ENCODE data around the gene MCTP2. TPM values are rescaled to one million over a fixed set of nuclear protein-coding genes. Genes with fewer than 3 reads are reported as not detected.

The MCTP2 gene
- total RNA-seq, 1 donor from 2014 or later, result 4.8 TPM

DNA sequence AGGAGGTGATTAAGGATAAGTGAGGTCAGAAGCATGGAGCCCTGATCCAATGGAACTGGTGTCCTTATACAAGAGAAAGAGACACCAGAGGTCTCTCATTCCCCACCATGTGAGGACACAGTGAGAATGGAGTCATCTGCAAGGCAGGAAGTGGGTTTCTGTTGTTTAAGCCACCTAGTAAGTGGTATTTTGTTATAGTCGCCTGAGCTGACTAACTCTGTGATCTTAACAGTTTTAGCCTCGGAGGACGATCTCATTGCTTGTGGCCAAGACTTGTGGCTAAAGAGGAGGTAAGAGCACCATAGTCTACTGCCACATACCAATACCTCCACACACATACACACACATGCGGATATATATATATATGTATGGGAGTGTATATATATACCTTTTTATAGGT lies 73.8 kb downstream of the MCTP2 start:
- no peak overlapping the region for H3K27ac Mint-ChIP-seq
- TF ChIP-seq, protein P1, sequence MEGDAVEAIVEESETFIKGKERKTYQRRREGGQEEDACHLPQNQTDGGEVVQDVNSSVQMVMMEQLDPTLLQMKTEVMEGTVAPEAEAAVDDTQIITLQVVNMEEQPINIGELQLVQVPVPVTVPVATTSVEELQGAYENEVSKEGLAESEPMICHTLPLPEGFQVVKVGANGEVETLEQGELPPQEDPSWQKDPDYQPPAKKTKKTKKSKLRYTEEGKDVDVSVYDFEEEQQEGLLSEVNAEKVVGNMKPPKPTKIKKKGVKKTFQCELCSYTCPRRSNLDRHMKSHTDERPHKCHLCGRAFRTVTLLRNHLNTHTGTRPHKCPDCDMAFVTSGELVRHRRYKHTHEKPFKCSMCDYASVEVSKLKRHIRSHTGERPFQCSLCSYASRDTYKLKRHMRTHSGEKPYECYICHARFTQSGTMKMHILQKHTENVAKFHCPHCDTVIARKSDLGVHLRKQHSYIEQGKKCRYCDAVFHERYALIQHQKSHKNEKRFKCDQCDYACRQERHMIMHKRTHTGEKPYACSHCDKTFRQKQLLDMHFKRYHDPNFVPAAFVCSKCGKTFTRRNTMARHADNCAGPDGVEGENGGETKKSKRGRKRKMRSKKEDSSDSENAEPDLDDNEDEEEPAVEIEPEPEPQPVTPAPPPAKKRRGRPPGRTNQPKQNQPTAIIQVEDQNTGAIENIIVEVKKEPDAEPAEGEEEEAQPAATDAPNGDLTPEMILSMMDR (conservative IDR thresholded peaks at IDR 0.05), result no peak
- no peak for DNase-seq (ENCODE audit: extremely low spot score, unreplicated experiment)
- no peaks in the 10 kb centered on the region for H3K4me1 Mint-ChIP-seq (ENCODE audit: unreplicated experiment)
- H3K9me3 Mint-ChIP-seq, result peaks cover 7% of the 10 kb centered on the region
- H3K27me3 Mint-ChIP-seq, result no peaks in the 10 kb centered on the region
- H3K36me3 Mint-ChIP-seq, result peaks cover 10% of the 10 kb centered on the region
- no peak overlapping the region for H3K4me3 Mint-ChIP-seq

DNA sequence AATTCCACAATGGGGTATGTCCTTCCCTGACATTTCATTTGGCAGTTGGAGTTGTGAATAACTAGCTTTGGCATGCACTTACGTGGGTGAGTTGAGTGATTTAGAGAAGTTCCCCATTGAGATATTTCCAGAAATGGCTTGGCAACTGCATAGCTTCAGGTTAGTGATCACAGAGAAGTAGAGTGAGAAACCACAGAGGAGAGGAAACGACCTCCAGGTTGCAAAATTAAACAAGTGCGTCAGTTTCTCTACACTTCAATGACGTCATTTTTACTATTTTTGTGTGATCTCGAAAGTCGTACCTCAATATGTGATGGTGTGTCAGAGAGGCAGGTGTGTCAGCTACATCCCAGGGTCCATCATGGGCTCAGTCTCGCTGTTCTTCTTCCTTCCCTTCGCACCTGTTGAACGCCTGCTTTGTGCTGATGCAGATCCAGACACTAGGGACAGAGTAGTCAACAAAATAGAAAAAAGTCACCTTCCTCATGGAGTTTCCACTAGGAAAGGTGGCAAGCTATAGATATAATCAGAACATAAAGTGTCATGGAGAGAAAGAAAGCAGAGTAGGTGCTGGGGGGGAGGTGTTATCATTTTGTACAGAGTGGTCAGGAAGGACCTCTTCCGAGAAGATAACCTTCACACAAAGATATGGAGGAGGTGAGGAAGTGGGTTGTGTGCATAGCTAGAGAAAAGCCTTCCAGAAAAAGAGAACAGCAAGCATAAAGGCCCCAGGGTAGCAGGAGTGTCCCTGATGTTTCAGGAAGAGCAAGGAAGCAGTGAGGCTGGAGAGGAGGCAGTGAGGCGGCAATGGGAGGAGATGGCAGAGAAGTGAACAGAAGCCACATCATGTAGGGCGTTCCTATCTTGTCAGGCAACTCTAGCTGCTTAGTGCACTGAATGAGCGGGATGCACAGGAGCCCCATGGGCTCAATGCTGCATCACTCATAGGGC lies 75.6 kb downstream of the MCTP2 start:
- Mint-ChIP-seq H3K4me3 (no peak overlapping the region), H3K9me3 (peaks cover 7% of the 10 kb centered on the region), H3K27ac (no peak overlapping the region), H3K27me3 (no peaks in the 10 kb centered on the region), H3K4me1 (ENCODE audit: unreplicated experiment) (no peaks in the 10 kb centered on the region), H3K36me3 (peaks cover 7% of the 10 kb centered on the region)
- TF ChIP-seq, protein P1 (conservative IDR thresholded peaks at IDR 0.05), result no peak
- DNase-seq (ENCODE audit: extremely low spot score, unreplicated experiment), result no peak

DNA sequence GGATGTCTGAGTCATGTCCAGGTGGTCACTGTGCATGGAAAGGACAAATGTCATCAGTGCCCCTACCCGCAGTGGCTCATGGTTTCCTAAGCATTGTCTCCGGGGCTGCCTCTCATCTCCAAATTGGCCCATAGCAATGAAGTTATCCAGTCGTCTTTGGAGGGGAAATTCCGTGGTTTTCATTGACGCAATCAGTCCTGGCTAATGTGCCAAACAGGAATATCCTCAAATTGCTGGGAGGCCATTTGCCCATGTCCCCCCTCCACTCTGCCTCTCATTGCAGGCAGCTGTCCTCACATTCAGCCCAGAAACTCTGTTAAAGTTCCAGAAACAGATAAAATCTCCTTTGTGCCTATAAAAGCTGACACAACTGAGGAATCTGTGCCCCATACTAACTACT lies 81.6 kb downstream of the MCTP2 start:
- H3K27ac Mint-ChIP-seq, result no peak overlapping the region
- H3K4me3 Mint-ChIP-seq, result no peak overlapping the region
- no peaks in the 10 kb centered on the region for H3K27me3 Mint-ChIP-seq
- TF ChIP-seq, protein P1 (conservative IDR thresholded peaks at IDR 0.05), result no peak
- H3K36me3 Mint-ChIP-seq, result no peaks in the 10 kb centered on the region
- no peak for DNase-seq (ENCODE audit: extremely low spot score, unreplicated experiment)
- peaks cover 8% of the 10 kb centered on the region for H3K9me3 Mint-ChIP-seq
- H3K4me1 Mint-ChIP-seq (ENCODE audit: unreplicated experiment), result no peaks in the 10 kb centered on the region

DNA sequence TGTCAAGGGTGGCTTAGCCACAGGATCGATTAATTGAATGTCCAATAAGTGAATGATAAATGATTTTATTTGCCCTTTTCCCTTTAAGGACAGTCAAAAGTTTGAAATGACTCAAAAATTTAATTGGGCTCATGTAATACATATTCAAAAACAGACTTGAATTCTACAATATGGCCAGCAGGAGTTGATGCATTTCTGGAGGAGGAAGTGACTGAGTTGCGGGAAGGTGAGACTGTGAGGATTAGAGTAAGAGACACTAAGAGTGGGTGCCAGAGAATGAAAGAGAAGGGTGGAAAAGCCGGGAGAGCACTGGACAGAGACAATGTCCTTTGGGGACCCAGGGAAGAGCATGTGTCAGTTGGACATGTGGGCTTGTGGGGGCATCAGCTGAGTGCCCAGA lies 83.3 kb downstream of the MCTP2 start:
- Mint-ChIP-seq H3K36me3 (peaks cover 3% of the 10 kb centered on the region), H3K4me3 (no peak overlapping the region), H3K27ac (no peak overlapping the region)

DNA sequence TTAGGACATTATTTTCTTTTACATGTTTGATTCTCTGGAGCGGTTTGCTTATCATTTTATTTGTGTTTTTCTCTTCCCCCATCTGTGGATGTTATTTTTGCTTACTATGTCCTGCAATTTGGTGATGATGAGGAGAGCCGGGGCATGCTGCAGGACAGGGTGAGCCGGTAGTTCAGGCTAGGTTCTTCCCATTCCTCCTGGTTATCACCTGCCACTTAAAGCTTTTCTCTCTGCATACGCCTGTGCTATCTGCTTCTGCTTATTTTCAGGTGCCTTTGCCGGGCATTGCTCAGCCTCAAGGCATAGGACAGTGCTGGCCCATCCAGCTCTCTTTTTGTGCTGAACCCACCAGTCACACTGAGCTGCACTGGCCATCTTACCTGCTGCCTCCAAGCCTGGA lies 85.8 kb downstream of the MCTP2 start:
- no peaks in the 10 kb centered on the region for H3K4me1 Mint-ChIP-seq (ENCODE audit: unreplicated experiment)
- peaks cover 8% of the 10 kb centered on the region for H3K9me3 Mint-ChIP-seq
- H3K27me3 Mint-ChIP-seq, result no peaks in the 10 kb centered on the region
- peaks cover 3% of the 10 kb centered on the region for H3K36me3 Mint-ChIP-seq
- TF ChIP-seq, protein P1 (conservative IDR thresholded peaks at IDR 0.05), result no peak
- no peak for DNase-seq (ENCODE audit: extremely low spot score, unreplicated experiment)
- no peak overlapping the region for H3K4me3 Mint-ChIP-seq
- H3K27ac Mint-ChIP-seq, result peak overlapping the region; percentile 39

More for the DNA sequence above, 83.3 kb downstream of the MCTP2 start:
- Mint-ChIP-seq H3K4me1 (ENCODE audit: unreplicated experiment) (no peaks in the 10 kb centered on the region), H3K27me3 (no peaks in the 10 kb centered on the region), H3K9me3 (peaks cover 8% of the 10 kb centered on the region)
- DNase-seq (ENCODE audit: extremely low spot score, unreplicated experiment), result no peak
- TF ChIP-seq, protein P1 (conservative IDR thresholded peaks at IDR 0.05), result no peak
